GM19035 (cell line): ENCODE results near the gene DHFR.
"Not testable (repeated sequence)": the region's sequence is repeated elsewhere in the genome, so short reads cannot be mapped to it uniquely, and the experiment has no call there.

Source experiments
- ATAC-seq: cut with Tn5 transposase; IDR thresholded peaks from one replicate; pipeline ENCODE4 v1.9.1; 2021; ENCODE audit not compliant: unreplicated experiment

The DHFR gene

DNA sequence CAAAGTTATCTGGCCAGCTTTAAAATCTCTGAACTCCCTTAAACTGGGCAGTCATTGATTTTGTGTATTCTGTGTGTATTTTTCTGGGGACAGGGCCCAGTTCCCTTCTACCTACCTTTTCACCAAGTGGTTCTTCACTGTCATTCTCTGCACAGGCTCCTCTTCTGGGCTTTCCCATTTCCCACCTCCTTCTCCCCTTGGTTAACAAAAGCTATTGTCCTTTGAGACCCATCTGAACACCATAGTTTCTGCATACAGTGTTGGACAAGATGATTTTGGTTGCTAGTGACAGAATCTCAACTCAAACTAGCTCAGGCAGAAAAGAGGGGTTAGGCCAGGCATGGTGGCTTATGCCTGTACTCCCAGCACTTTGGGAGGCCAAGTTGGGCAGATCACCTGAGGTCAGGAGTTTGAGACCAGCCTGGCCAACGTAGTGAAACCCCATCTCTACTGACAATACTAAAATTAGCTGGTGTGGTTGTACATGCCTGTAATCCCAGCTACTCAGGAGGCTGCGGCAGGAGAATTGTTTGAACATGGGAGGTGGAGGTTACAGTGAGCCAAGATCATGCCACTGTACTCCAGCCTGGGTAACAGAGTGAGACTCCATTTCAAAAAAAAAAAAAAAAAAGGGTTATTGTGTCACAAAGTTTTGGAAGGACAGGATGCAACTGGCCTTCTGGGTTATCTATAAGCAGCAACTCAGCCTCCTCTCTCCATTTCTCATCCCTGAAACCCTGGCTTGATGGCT, 53.7 kb downstream of the DHFR start:
- ATAC-seq = no peak

- ATAC-seq = no peak
Measured at GRCh38 chr5:80597500-80597899, 57.3 kb downstream of the DHFR start.

DNA sequence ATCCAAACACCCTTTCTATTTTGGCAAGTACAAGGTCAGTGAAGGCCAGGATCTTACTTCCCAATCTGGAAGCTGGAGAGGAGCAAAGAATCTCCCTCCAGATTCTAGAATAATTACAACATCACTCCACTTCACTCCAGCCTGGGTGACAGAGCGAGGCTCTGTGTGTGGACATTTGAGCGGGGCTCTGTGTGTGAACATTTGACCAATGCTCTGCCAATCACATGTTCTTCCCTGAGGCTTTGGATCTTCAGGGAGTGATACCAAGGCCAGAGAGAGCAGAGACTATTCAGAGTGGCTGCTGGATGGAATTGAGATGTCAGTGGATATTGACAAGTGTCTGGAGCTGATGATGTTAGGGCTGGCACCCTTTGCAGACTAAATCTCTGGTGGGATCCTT, 60.0 kb downstream of the DHFR start:
- no peak for ATAC-seq

GRCh38 chr5:80592761-80593160, 62.0 kb downstream of the DHFR start:
- ATAC-seq = no peak

DNA sequence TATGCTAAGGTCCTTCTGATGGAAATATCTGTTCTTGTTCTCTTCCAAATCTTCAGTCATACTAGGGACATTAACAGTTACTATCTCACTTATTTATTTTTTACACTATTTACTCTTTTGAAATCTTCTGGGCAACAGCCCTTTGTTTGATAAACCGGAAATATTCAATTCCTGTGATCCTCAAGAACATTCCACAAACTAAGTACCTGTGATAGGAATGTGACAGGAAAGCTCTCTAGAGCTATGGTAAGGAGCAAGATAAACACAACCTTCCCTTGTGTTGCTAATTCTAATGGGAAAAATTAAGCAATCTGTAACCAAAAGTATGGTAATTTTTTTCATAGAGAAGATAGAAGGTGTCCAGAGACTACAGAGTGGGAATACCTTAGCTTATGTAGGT, 62.7 kb downstream of the DHFR start:
- no peak for ATAC-seq

DNA sequence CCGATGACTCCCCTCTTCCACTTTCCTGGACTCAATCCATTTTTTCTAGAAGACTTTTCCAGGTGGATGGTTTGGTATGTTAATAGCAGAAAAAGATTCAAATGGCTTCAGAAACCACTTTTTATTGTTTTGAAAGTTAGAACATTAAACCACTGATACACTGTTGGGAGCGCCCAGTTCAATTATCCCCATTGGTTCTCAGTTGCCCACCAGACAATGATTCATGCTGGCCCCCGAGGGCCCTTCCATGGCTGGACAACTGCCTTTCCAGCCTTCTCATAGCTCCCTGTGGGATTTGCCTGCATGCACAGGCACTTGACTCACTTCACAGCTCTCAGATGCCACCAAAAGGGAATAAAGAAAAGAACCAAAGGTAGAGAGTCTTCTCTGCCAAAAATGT, 63.4 kb downstream of the DHFR start:
- no peak for ATAC-seq

GRCh38 chr5:80590766-80591165, 64.0 kb downstream of the DHFR start:
- no peak for ATAC-seq

- ATAC-seq = no peak
Measured at GRCh38 chr5:80588858-80589540, 65.8 kb downstream of the DHFR start.

DNA sequence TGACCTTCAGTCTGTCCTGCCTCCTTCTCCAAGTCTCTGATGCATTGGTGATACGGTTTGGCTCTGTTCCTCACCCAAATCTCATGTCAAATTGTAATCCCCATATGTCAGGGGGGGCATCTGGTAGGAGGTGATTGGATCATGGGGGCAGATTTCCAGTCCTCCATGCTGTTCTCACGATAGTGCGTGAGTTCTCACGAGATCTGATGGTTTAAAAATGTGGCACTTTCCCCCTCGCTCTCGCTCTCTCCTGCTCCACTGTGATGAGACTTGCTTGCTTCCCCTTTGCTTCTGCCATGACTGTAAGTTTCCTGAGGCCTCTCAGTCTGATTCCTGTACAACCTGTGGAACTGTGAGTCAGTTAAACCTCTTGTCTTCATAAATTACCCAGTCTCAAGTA, 70.0 kb downstream of the DHFR start:
- ATAC-seq = no peak

GRCh38 chr5:80580291-80580690, 74.5 kb downstream of the DHFR start:
- ATAC-seq = not testable (repeated sequence)

DNA sequence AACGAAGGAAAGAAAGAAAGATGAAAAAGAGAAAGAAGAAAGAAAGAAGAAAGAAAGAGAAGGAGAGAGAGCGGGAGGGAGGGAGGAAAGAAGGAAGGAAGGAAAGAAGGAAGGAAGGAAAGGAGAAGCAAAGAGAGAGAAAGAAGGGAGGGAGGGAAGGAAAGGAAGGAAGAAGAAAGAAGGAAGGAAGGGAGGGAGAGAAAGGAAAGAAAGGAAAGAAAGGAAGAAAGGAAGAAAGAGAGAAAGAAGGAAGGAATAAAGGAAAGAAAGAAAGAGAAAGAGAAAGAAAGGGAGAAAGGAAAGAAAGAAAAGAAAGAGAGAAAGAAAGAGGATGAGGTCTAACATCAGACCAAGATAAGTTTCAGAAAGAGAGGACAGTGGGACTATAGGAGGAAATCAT, 75.7 kb downstream of the DHFR start:
- no peak for ATAC-seq

DNA sequence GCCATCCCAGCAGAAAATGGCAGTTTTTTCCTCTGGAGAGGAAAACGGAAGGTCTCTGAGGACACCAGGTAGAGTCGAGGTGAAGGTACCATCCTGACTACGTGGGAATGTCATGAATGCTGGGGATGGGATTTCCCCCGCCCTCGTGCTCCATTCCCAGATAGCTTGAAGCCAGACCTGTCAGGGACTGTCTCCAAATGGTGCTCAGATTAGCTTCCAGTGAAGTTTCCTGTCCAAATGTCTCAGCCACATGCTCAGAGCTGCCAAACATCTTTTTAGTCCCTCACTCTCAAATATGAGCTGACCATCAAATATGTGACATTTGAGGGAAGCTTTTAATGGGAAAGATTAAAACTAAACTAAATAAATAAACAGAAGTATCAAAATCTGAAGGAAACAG, 77.1 kb downstream of the DHFR start:
- ATAC-seq = no peak

- ATAC-seq = no peak
Measured at GRCh38 chr5:80576383-80576782, 78.4 kb downstream of the DHFR start.
